Kidney (tissue), 14 donors: Measurements from ENCODE around the gene SLC38A2. TPM values are rescaled to one million over a fixed set of nuclear protein-coding genes. Genes with fewer than 3 reads are reported as not detected.

Source experiments
- DNase-seq, 5 donors: peaks; one replicate each; pipeline ENCODE4 v3.0.0-alpha.2; 2013 to 2020
- FAIRE-seq: peaks from 2 replicates; lab custom pipeline; 2012; peaks lifted over from hg19 to GRCh38; lab: Jason Lieb, UNC
- H3K27ac ChIP-seq, 2 donors: one replicate each; pipeline ENCODE4 v1.7.0; 2013; ENCODE audit warnings: low read depth in 2 of 2, low read length in 2 of 2, inconsistent platforms in 1 of 2
- H3K27me3 ChIP-seq: one replicate; pipeline ENCODE4 v1.7.1; 2013; ENCODE audit warnings: low read length, inconsistent platforms; ENCODE audit not compliant: control insufficient read depth, insufficient read depth
- H3K36me3 ChIP-seq, 3 donors: one replicate each; pipeline versions ENCODE4 v1.7.0 to v1.7.1; 2013; ENCODE audit warnings: low read length in 3 of 3, control low read depth in 1 of 3, inconsistent platforms in 1 of 3; ENCODE audit not compliant: insufficient read depth in 3 of 3, control insufficient read depth in 2 of 3
- H3K4me1 ChIP-seq, 3 donors: one replicate each; pipeline versions ENCODE4 v1.7.0 to v1.7.1; 2013; ENCODE audit warnings: low read length in 3 of 3, inconsistent platforms in 1 of 3, low read depth in 1 of 3; ENCODE audit not compliant: control insufficient read depth in 2 of 3, insufficient read depth in 2 of 3
- H3K4me3 ChIP-seq, 3 donors: one replicate each; pipeline versions ENCODE4 v1.7.0 to v1.8.1; 2013; ENCODE audit warnings: low read length in 3 of 3, control low read depth in 1 of 3, inconsistent platforms in 1 of 3
- H3K9ac ChIP-seq, 3 donors: one replicate each; pipeline versions ENCODE4 v1.7.0 to v1.7.1; 2013; ENCODE audit warnings: low read length in 3 of 3, control low read depth in 1 of 3, inconsistent platforms in 1 of 3
- H3K9me3 ChIP-seq, 3 donors: one replicate each; pipeline versions ENCODE4 v1.7.0 to v1.7.1; 2013; ENCODE audit warnings: low read length in 3 of 3, control low read depth in 1 of 3, inconsistent platforms in 1 of 3; ENCODE audit not compliant: control insufficient read depth in 2 of 3, insufficient read depth in 1 of 3
- intact Hi-C: fragments of 100-400 bp; cut with DNase I; formaldehyde crosslinking; loops from one replicate; pipeline ENCODE4 v1.11.1; 2022
- polyA plus RNA-seq: library from polyadenylated mRNA; stranded (reverse); fragments of 350-450 nt; fragmentation: Illumina TruSeq; extraction: RNeasy Lipid Tissue Mini Kit (QIAGEN cat#74804); gene quantifications from one replicate; pipeline ENCODE4 v1.2.3, GENCODE V29; 2014; ENCODE audit warnings: low read depth, low replicate concordance; ENCODE audit not compliant: insufficient read depth
- total RNA-seq: library from RNA; stranded (reverse); fragmentation: NEBNext Ultra II Directional; extraction: Animal tissue kit (Norgen Biotek cat#: 25700); gene quantifications from one replicate; pipeline ENCODE4 v1.2.1, GENCODE V29; 2021
- TF ChIP-seq, protein P1 (sequence below): IDR thresholded peaks from 3 replicates; pipeline ENCODE4 v1.5.1; 2012; ENCODE audit warnings: mild to moderate bottlenecking, moderate library complexity, borderline replicate concordance; ENCODE audit not compliant: insufficient read depth; ENCODE audit errors: extremely low read depth
- donor health status: control.
- donor health status: control.
- donor health status: control.
- donor health status: control.
- donor health status: control.
- donor health status: DM: yes; HTN: yes; CAD: no.
- donor health status: Normal renal cell carcinoma (clear cell type).

SLC38A2 gene
- total and polyA plus RNA-seq, 2 donors from 2014 or later, result 38.6 to 189 TPM

DNA sequence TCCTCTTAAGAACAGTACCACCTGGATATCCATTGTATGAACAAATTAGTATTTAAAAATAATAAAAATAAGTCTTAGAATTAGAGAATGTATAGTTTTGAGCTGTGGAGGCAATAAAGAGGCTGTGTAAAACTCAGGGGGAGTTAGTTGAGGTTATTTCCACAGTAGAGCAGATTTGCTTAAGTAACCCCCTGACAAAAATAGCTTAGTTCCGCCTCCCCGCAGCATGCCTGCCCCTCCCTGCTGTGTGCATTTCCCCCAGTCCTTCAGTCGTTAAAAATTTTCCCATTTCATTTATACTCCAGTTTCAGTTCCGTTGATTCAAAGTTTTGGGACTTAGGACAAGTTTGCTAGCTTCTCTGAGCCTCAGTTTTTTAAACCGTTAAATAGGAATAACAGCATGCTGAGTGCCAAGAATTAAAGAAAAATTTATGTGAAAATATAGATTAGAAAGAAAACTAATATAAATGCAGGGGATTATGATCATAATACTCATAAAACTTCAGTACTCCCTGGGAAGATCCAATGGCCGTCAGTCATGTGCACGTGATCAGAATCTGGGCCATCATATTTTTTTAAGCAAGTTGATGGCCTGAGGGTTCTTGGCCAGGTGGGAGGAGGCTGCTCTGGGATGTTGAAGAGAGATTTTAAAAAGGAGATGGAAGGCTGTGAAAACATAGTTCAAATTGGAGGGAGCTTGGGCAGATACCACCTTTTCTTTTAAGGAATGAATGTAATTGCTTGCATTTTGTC, 14.5 kb upstream of the SLC38A2 start:
- H3K4me3 ChIP-seq, result peak overlapping the region in 1 of 3 donors; percentile 12
- no peaks in the 10 kb centered on the region for H3K36me3 ChIP-seq
- peak overlapping the region in 1 of 2 donors; percentile 66 for H3K27ac ChIP-seq
- H3K9ac ChIP-seq, result no peak overlapping the region
- TF ChIP-seq, protein P1, sequence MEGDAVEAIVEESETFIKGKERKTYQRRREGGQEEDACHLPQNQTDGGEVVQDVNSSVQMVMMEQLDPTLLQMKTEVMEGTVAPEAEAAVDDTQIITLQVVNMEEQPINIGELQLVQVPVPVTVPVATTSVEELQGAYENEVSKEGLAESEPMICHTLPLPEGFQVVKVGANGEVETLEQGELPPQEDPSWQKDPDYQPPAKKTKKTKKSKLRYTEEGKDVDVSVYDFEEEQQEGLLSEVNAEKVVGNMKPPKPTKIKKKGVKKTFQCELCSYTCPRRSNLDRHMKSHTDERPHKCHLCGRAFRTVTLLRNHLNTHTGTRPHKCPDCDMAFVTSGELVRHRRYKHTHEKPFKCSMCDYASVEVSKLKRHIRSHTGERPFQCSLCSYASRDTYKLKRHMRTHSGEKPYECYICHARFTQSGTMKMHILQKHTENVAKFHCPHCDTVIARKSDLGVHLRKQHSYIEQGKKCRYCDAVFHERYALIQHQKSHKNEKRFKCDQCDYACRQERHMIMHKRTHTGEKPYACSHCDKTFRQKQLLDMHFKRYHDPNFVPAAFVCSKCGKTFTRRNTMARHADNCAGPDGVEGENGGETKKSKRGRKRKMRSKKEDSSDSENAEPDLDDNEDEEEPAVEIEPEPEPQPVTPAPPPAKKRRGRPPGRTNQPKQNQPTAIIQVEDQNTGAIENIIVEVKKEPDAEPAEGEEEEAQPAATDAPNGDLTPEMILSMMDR, result no peak
- H3K27me3 ChIP-seq, result no peaks in the 10 kb centered on the region
- FAIRE-seq (no peak), DNase-seq (peak in 2 of 5 donors; percentile 45 to 79)
- no peaks in the 10 kb centered on the region for H3K9me3 ChIP-seq
- intact Hi-C loops, result no loop called here
- H3K4me1 ChIP-seq, result peaks cover 4 to 21% (median 19%) of the 10 kb centered on the region in 3 donors

DNA sequence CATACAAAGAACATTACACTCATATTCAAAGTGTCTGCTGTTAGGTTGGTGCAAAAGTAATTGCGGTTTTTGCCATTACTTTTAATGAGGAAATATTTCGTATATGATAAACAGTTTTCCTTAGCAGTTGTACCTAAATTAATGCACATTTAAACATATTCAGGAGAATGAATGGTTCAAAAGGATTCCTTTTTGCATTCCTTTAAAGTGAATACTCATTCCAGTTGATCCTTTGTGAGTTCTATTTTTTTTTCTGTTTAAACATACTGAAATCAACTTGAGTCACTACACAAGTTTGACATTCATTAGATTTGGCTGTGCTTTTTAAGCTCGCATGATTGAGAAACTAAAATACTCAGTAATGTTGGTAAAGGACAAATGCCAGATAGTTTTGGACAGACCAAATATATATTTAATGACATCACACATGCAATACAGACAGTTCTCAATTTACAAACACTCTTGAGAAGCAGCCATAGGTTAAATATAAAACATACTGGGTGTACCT, 13.8 kb upstream of the SLC38A2 start:
- H3K36me3 ChIP-seq, result no peaks in the 10 kb centered on the region
- DNase-seq (peak in 1 of 5 donors; percentile 46), FAIRE-seq (no peak)
- TF ChIP-seq, protein P1, result no peak
- H3K4me3 ChIP-seq, result no peak overlapping the region
- intact Hi-C loops, result no loop called here
- H3K4me1 ChIP-seq, result peaks cover 4 to 19% (median 15%) of the 10 kb centered on the region in 3 donors
- H3K9me3 ChIP-seq, result no peaks in the 10 kb centered on the region
- H3K27me3 ChIP-seq, result no peaks in the 10 kb centered on the region
- H3K9ac ChIP-seq, result no peak overlapping the region
- H3K27ac ChIP-seq, result peak overlapping the region in 1 of 2 donors; percentile 66

DNA sequence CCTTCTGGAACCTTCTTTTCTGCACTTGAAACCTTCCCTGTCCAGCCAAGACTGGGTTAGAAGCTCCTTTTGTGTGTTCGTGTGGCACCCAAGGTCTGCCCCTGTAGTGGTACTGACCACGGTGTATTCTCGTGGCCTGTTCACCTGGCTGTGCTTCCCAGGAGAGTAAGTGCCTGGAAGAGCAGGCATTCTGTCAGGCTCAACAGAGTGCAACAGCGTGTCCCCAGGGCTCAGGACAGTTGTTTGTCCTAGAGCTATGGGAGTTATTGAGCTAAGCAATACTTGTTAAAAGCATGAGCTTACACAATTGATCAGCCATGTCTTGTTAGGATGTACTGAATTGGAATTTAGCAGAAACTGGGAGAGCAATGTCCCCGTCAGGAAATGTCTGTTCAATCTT, 12.9 kb upstream of the SLC38A2 start:
- peaks cover 4 to 19% (median 14%) of the 10 kb centered on the region in 3 donors for H3K4me1 ChIP-seq
- TF ChIP-seq, protein P1, result no peak
- FAIRE-seq (no peak), DNase-seq (no peak)
- intact Hi-C loops, result no loop called here
- H3K27me3 ChIP-seq, result no peaks in the 10 kb centered on the region
- H3K36me3 ChIP-seq, result no peaks in the 10 kb centered on the region
- no peak overlapping the region for H3K4me3 ChIP-seq
- H3K27ac ChIP-seq, result peak overlapping the region; percentile 1 to 67
- no peak overlapping the region for H3K9ac ChIP-seq
- H3K9me3 ChIP-seq, result no peaks in the 10 kb centered on the region
